Neural cell (in vitro differentiated cells): ENCODE results near the gene DEFB126. TPM values are rescaled to one million over a fixed set of nuclear protein-coding genes. Genes with fewer than 3 reads are reported as not detected.
"Not testable (repeated sequence)": the region's sequence is repeated elsewhere in the genome, so short reads cannot be mapped to it uniquely, and the experiment has no call there.

Experiments
- H2AFZ ChIP-seq: fragments of 200-600, 300-800 bp; sonication (generic), shearing (Covaris generic); 2 replicates; pipeline ENCODE4 v1.6.0; 2014; ENCODE audit warnings: low read depth, mild to moderate bottlenecking, antibody characterized with exemption, low read length, moderate library complexity
- H3F3A ChIP-seq: fragments of 200-600 bp; shearing (Covaris generic); 2 replicates; pipeline ENCODE4 v1.6.1; 2016; ENCODE audit warnings: mild to moderate bottlenecking, moderate library complexity, mixed read lengths, antibody characterized with exemption, low read length; ENCODE audit not compliant: insufficient read depth, poor library complexity, severe bottlenecking
- H3K27ac ChIP-seq: fragments of 200-600, 300-800 bp; sonication (generic), shearing (Covaris generic); 2 replicates; pipeline ENCODE4 v1.5.1; 2014; ENCODE audit warnings: mild to moderate bottlenecking, low read length, moderate library complexity
- H3K27me3 ChIP-seq: fragments of 300-800, 200-600 bp; sonication (generic), shearing (Covaris generic); 2 replicates; pipeline ENCODE4 v1.6.0; 2014; ENCODE audit warnings: mild to moderate bottlenecking, low read depth, low read length, moderate library complexity; ENCODE audit not compliant: insufficient read depth
- H3K36me3 ChIP-seq: fragments of 300-800, 200-600 bp; sonication (generic), shearing (Covaris generic); 2 replicates; pipeline ENCODE4 v1.5.1; 2014; ENCODE audit warnings: mild to moderate bottlenecking, antibody characterized with exemption, low read length, moderate library complexity; ENCODE audit not compliant: insufficient read depth
- H3K4me2 ChIP-seq: fragments of 300-800, 200-600 bp; sonication (generic), shearing (Covaris generic); 2 replicates; pipeline ENCODE4 v1.6.0; 2014; ENCODE audit warnings: mild to moderate bottlenecking, low read length
- H3K4me3 ChIP-seq: fragments of 300-800, 200-600 bp; sonication (generic), shearing (Covaris generic); 2 replicates; pipeline ENCODE4 v1.5.1; 2014; ENCODE audit warnings: mild to moderate bottlenecking, low read length, moderate library complexity
- H3K79me2 ChIP-seq: fragments of 200-600 bp; shearing (Covaris generic); replicated peaks from 2 replicates; pipeline ENCODE4 v1.6.0; 2014; ENCODE audit warnings: mild to moderate bottlenecking, low read length, moderate library complexity; ENCODE audit not compliant: insufficient read depth
- H3K9ac ChIP-seq: fragments of 300-800, 200-600 bp; sonication (generic), shearing (Covaris generic); 2 replicates; pipeline ENCODE4 v1.6.1; 2016; ENCODE audit warnings: mild to moderate bottlenecking, low read length, mixed read lengths
- H3K9me2 ChIP-seq: fragments of 200-600 bp; shearing (Covaris generic); 2 replicates; pipeline ENCODE4 v1.6.1; 2016; ENCODE audit warnings: mild to moderate bottlenecking, low read length, mixed read lengths; ENCODE audit not compliant: insufficient read depth
- H3K9me3 ChIP-seq: fragments of 200-600, 300-800 bp; sonication (generic), shearing (Covaris generic); 2 replicates; pipeline ENCODE4 v1.6.1; 2016; ENCODE audit warnings: mild to moderate bottlenecking, mixed run types, low read length, moderate library complexity, mixed read lengths
- H4K20me1 ChIP-seq: fragments of 200-600 bp; shearing (Covaris generic); 2 replicates; pipeline ENCODE4 v1.6.1; 2016; ENCODE audit warnings: mild to moderate bottlenecking, mixed run types; ENCODE audit not compliant: insufficient read depth
- CTCF ChIP-seq: fragments of 450-650 bp; IDR thresholded peaks from 2 replicates; pipeline ENCODE4 v1.5.1; 2014; ENCODE audit warnings: antibody characterized with exemption, mild to moderate bottlenecking, moderate library complexity; ENCODE audit not compliant: poor library complexity, severe bottlenecking
- EP300 ChIP-seq: fragments of 450-650 bp; conservative IDR thresholded peaks from 2 replicates; pipeline ENCODE4 v1.6.1; 2014; ENCODE audit warnings: antibody characterized with exemption, mild to moderate bottlenecking, moderate library complexity; ENCODE audit not compliant: poor library complexity, severe bottlenecking
- MXI1 ChIP-seq: fragments of 450-650 bp; conservative IDR thresholded peaks from 2 replicates; pipeline ENCODE4 v1.6.1; 2014; ENCODE audit warnings: antibody characterized with exemption, mild to moderate bottlenecking; ENCODE audit not compliant: poor library complexity, severe bottlenecking
- POLR2AphosphoS5 ChIP-seq: IDR thresholded peaks from 2 replicates; pipeline ENCODE4 v1.6.1; 2012
- RAD21 ChIP-seq: fragments of 450-650 bp; conservative IDR thresholded peaks from 2 replicates; pipeline ENCODE4 v1.6.1; 2014; ENCODE audit warnings: antibody characterized with exemption, mild to moderate bottlenecking, moderate library complexity
- REST ChIP-seq: IDR thresholded peaks from 2 replicates; pipeline ENCODE4 v1.6.1; 2012; ENCODE audit warnings: borderline replicate concordance
- SMC3 ChIP-seq: fragments of 450-650 bp; conservative IDR thresholded peaks from 2 replicates; pipeline ENCODE4 v1.6.1; 2014; ENCODE audit warnings: antibody characterized with exemption, mild to moderate bottlenecking, moderate library complexity; ENCODE audit not compliant: poor library complexity
- TAF1 ChIP-seq: IDR thresholded peaks from 2 replicates; pipeline ENCODE4 v1.6.1; 2012; ENCODE audit warnings: low read depth
- polyA plus RNA-seq: library from polyadenylated mRNA; depleted of rRNA; stranded (reverse); fragments of >200 nt; gene quantifications from 2 replicates; pipeline ENCODE4 v1.2.3, GENCODE V29; 2014

DEFB126 gene
- polyA plus RNA-seq, 1 donor from 2014 or later = not detected

- no peaks in the 10 kb centered on the region for H3F3A ChIP-seq
- H3K9ac ChIP-seq = no peak overlapping the region
- TF ChIP-seq EP300 (no peak), REST (no peak), TAF1 (no peak), RAD21 (no peak), MXI1 (no peak), CTCF (no peak), SMC3 (no peak)
- H3K4me2 ChIP-seq = no peak overlapping the region
- no peak overlapping the region for H3K4me3 ChIP-seq
- H3K9me2 ChIP-seq = no peaks in the 10 kb centered on the region
- no peaks in the 10 kb centered on the region for H3K79me2 ChIP-seq
- no peaks in the 10 kb centered on the region for H3K36me3 ChIP-seq
- no peak overlapping the region for H2AFZ ChIP-seq
- H3K27me3 ChIP-seq = no peaks in the 10 kb centered on the region
- H3K9me3 ChIP-seq = no peaks in the 10 kb centered on the region
- no peaks in the 10 kb centered on the region for H4K20me1 ChIP-seq
- H3K27ac ChIP-seq = no peak overlapping the region
Observed at GRCh38 chr20:117518-117917, 24.9 kb upstream of the DEFB126 start.

GRCh38 chr20:129786-130323 is 12.5 kb upstream of the DEFB126 start:
- not testable (repeated sequence) for H3K27ac ChIP-seq, H3K9me3 ChIP-seq, H2AFZ ChIP-seq, H3K79me2 ChIP-seq, H3K4me3 ChIP-seq, H3K9ac ChIP-seq, H4K20me1 ChIP-seq, H3F3A ChIP-seq, H3K36me3 ChIP-seq, H3K27me3 ChIP-seq, H3K9me2 ChIP-seq, H3K4me2 ChIP-seq

- Histone ChIP-seq H3K27ac (no peak overlapping the region), H3K4me3 (no peak overlapping the region), H2AFZ (no peak overlapping the region), H3K79me2 (no peaks in the 10 kb centered on the region), H4K20me1 (no peaks in the 10 kb centered on the region), H3F3A (no peaks in the 10 kb centered on the region), H3K4me2 (no peak overlapping the region), H3K36me3 (no peaks in the 10 kb centered on the region), H3K9ac (no peak overlapping the region), H3K9me2 (no peaks in the 10 kb centered on the region), H3K9me3 (no peaks in the 10 kb centered on the region), H3K27me3 (peaks cover 6% of the 10 kb centered on the region)
- TF ChIP-seq POLR2AphosphoS5 (no peak), RAD21 (no peak), MXI1 (no peak), SMC3 (no peak)
Observed at GRCh38 chr20:137668-138490, 4.5 kb upstream of the DEFB126 start.
